ENCODE data around the gene PITPNM1.

Gene PITPNM1

GRCh38 chr11:67451658-67451976, 53.5 kb downstream of the PITPNM1 start:
- H3K4me1 ChIP-seq (ENCODE audit: control insufficient read depth in 1 of 2, insufficient read depth in 1 of 2, low read depth in 1 of 2, low read length in 1 of 2): peaks cover 0 to 6% of the 10 kb centered on the region in 2 experiments
- H3K27me3 ChIP-seq: no peaks in the 10 kb centered on the region
- H3K36me3 ChIP-seq: no peaks in the 10 kb centered on the region
- no peak overlapping the region for H3K27ac ChIP-seq
- no peak overlapping the region for H3K4me3 ChIP-seq (ENCODE audit: low read depth in 1 of 2, low read length in 1 of 2)
- no peaks in the 10 kb centered on the region for H3K9me3 ChIP-seq
- TF ChIP-seq CTCF (IDR thresholded peaks at IDR 0.05): no peak

- Histone ChIP-seq H3K9me3 (no peaks in the 10 kb centered on the region), H3K36me3 (no peaks in the 10 kb centered on the region), H3K27me3 (no peaks in the 10 kb centered on the region), H3K27ac (no peak overlapping the region), H3K4me3 (ENCODE audit: low read depth in 1 of 2, low read length in 1 of 2) (no peak overlapping the region), H3K4me1 (ENCODE audit: control insufficient read depth in 1 of 2, insufficient read depth in 1 of 2, low read depth in 1 of 2, low read length in 1 of 2) (peaks cover 0 to 6% of the 10 kb centered on the region in 2 experiments)
- no peak for TF ChIP-seq CTCF (IDR thresholded peaks at IDR 0.05)
Observed at GRCh38 chr11:67450796-67451657, 54.1 kb downstream of the PITPNM1 start.

- H3K27ac ChIP-seq: peak overlapping the region; percentile 54
- H3K36me3 ChIP-seq: no peaks in the 10 kb centered on the region
- H3K4me1 ChIP-seq (ENCODE audit: control insufficient read depth in 1 of 2, insufficient read depth in 1 of 2, low read depth in 1 of 2, low read length in 1 of 2): peaks cover 2 to 9% of the 10 kb centered on the region in 2 experiments
- H3K9me3 ChIP-seq: no peaks in the 10 kb centered on the region
- TF ChIP-seq CTCF (IDR thresholded peaks at IDR 0.05): no peak
- no peaks in the 10 kb centered on the region for H3K27me3 ChIP-seq
- no peak overlapping the region for H3K4me3 ChIP-seq (ENCODE audit: low read depth in 1 of 2, low read length in 1 of 2)
Observed at GRCh38 chr11:67449116-67449844, 55.9 kb downstream of the PITPNM1 start.

- H3K9me3 ChIP-seq: no peaks in the 10 kb centered on the region
- H3K36me3 ChIP-seq: no peaks in the 10 kb centered on the region
- no peaks in the 10 kb centered on the region for H3K27me3 ChIP-seq
- no peak overlapping the region for H3K27ac ChIP-seq
- H3K4me1 ChIP-seq (ENCODE audit: control insufficient read depth in 1 of 2, insufficient read depth in 1 of 2, low read depth in 1 of 2, low read length in 1 of 2): peaks cover 9 to 14% of the 10 kb centered on the region in 2 experiments
- no peak overlapping the region for H3K4me3 ChIP-seq (ENCODE audit: low read depth in 1 of 2, low read length in 1 of 2)
- TF ChIP-seq CTCF (IDR thresholded peaks at IDR 0.05): no peak
Observed at GRCh38 chr11:67448220-67448609, 56.9 kb downstream of the PITPNM1 start.

GRCh38 chr11:67445515-67445914, 59.6 kb downstream of the PITPNM1 start:
- H3K27ac ChIP-seq: no peak overlapping the region
- no peaks in the 10 kb centered on the region for H3K27me3 ChIP-seq
- H3K9me3 ChIP-seq: no peaks in the 10 kb centered on the region
- no peaks in the 10 kb centered on the region for H3K36me3 ChIP-seq
- peaks cover 9 to 17% of the 10 kb centered on the region in 2 experiments for H3K4me1 ChIP-seq (ENCODE audit: control insufficient read depth in 1 of 2, insufficient read depth in 1 of 2, low read depth in 1 of 2, low read length in 1 of 2)
- TF ChIP-seq CTCF (IDR thresholded peaks at IDR 0.05): no peak
- no peak overlapping the region for H3K4me3 ChIP-seq (ENCODE audit: low read depth in 1 of 2, low read length in 1 of 2)

Data from neutrophil (primary cell).